GM12878 (cell line): Measurements from ENCODE around the gene IREB2. TPM values are rescaled to one million over a fixed set of nuclear protein-coding genes. Genes with fewer than 3 reads are reported as not detected.

ENCODE experiments used
- ATAC-seq: fragments of 200-7000 bp; cut with Tn5 transposase; 3 replicates; pipeline ENCODE4 v1.9.1; 2020; ENCODE audit warnings: mild to moderate bottlenecking, moderate library complexity
- BruUV-seq: library from RNA; stranded (reverse); fragments of 400-500 nt; replicated peaks from 2 replicates; lab custom pipeline; 2021; lab: Mats Ljungman, UMichigan
- CTCF ChIA-PET: fragments of 300-600 bp; sonication (Branson Sonifier 250); formaldehyde crosslinking; extraction: SDS; loops from one replicate; lab custom pipeline; 2021; ENCODE audit warnings: inconsistent platforms; lab: Yijun Ruan, JAX
- POLR2A ChIA-PET: fragments of 350-600 bp; formaldehyde crosslinking; extraction: SDS; loops from one replicate; lab custom pipeline; 2021; ENCODE audit warnings: inconsistent platforms; lab: Charles Lee
- RAD21 ChIA-PET: fragments of 300-600 bp; sonication (Branson Sonifier 250); formaldehyde crosslinking; loops from one replicate; lab custom pipeline; 2023; ENCODE audit warnings: antibody characterized with exemption; ENCODE audit not compliant: unreplicated experiment; lab: Charles Lee
- SMC1A ChIA-PET: fragments of 300-600 bp; sonication (Branson Sonifier 250); formaldehyde crosslinking; loops from one replicate; lab custom pipeline; 2023; ENCODE audit not compliant: unreplicated experiment, uncharacterized antibody; lab: Charles Lee
- DNase-seq: peaks from one replicate; pipeline ENCODE4 v3.0.0-alpha.2; 2011; ENCODE audit warnings: low read depth, low spot score
- FAIRE-seq: peaks from 3 replicates; lab custom pipeline; 2011; peaks lifted over from hg19 to GRCh38; lab: Jason Lieb, UNC
- H2AFZ ChIP-seq: 2 replicates; pipeline ENCODE4 v1.6.0; 2011; ENCODE audit warnings: low read depth, low read length, control low read depth; ENCODE audit not compliant: control insufficient read depth
- H3K27ac ChIP-seq: 2 replicates; pipeline ENCODE4 v1.5.1; 2011; ENCODE audit warnings: control low read depth; ENCODE audit not compliant: control insufficient read depth, insufficient read depth
- H3K27me3 ChIP-seq, 2 experiments: replicated peaks in 1 of 2; 2 replicates each; pipeline versions ENCODE4 v1.6.0 to v1.6.1; 2011; ENCODE audit warnings: low read length in 1 of 2; ENCODE audit not compliant: control insufficient read depth in 2 of 2, insufficient read depth in 2 of 2
- H3K36me3 ChIP-seq, 2 experiments: 2 replicates each; pipeline ENCODE4 v1.5.1; 2011; ENCODE audit warnings: low read length in 1 of 2; ENCODE audit not compliant: control insufficient read depth in 2 of 2, insufficient read depth in 2 of 2
- H3K4me1 ChIP-seq: 2 replicates; pipeline ENCODE4 v1.6.1; 2011; ENCODE audit warnings: mild to moderate bottlenecking, low read length, moderate library complexity, mixed read lengths; ENCODE audit not compliant: control insufficient read depth, insufficient read depth
- H3K4me2 ChIP-seq: 2 replicates; pipeline ENCODE4 v1.6.0; 2011; ENCODE audit warnings: control low read depth; ENCODE audit not compliant: control insufficient read depth, insufficient read depth
- H3K4me3 ChIP-seq: fragments of 200-600 bp; sonication (generic); 2 replicates; pipeline ENCODE4 v1.5.1; 2016
- H3K79me2 ChIP-seq: 2 replicates; pipeline ENCODE4 v1.6.0; 2011; ENCODE audit warnings: low read length; ENCODE audit not compliant: control insufficient read depth, insufficient read depth
- H3K9ac ChIP-seq: 2 replicates; pipeline ENCODE4 v1.8.0; 2011; ENCODE audit warnings: low read length, control low read depth, mixed read lengths; ENCODE audit not compliant: control insufficient read depth, insufficient read depth
- H3K9me3 ChIP-seq: replicated peaks from 3 replicates; pipeline ENCODE4 v1.5.1; 2011; ENCODE audit warnings: mild to moderate bottlenecking, low read length; ENCODE audit not compliant: control insufficient read depth, insufficient read depth
- H4K20me1 ChIP-seq: 2 replicates; pipeline ENCODE4 v1.6.0; 2011; ENCODE audit not compliant: control insufficient read depth, insufficient read depth
- ASH2L ChIP-seq: fragments of 300-600, 200-600 bp; sonication (generic); IDR thresholded peaks from 2 replicates; pipeline ENCODE4 v1.6.1; 2017; ENCODE audit warnings: low read depth, mild to moderate bottlenecking, borderline replicate concordance
- ATF2 ChIP-seq: IDR thresholded peaks from 2 replicates; pipeline ENCODE4 v1.6.1; 2012; ENCODE audit warnings: low read length, inconsistent platforms
- CHD1 ChIP-seq: IDR thresholded peaks from 2 replicates; pipeline ENCODE4 v1.6.1; 2012; ENCODE audit warnings: low read depth, low read length, improper control_type of control experiment
- ESRRA ChIP-seq: IDR thresholded peaks from 2 replicates; pipeline ENCODE4 v1.6.1; 2012; ENCODE audit warnings: mild to moderate bottlenecking, low read length, improper control_type of control experiment
- IKZF1 ChIP-seq: fragments of 450-650 bp; conservative IDR thresholded peaks from 2 replicates; pipeline ENCODE4 v1.6.1; 2017; ENCODE audit warnings: antibody characterized with exemption, mild to moderate bottlenecking
- IRF5 ChIP-seq: fragments of 450-650 bp; IDR thresholded peaks from 2 replicates; pipeline ENCODE4 v1.6.1; 2017; ENCODE audit warnings: borderline replicate concordance
- MEF2B ChIP-seq: fragments of 450-650 bp; IDR thresholded peaks from 2 replicates; pipeline ENCODE4 v1.6.1; 2018; ENCODE audit warnings: mild to moderate bottlenecking, moderate library complexity; ENCODE audit not compliant: partially characterized antibody, poor library complexity, severe bottlenecking
- MLLT1 ChIP-seq: fragments of 450-650 bp; IDR thresholded peaks from 2 replicates; pipeline ENCODE4 v1.6.1; 2016; ENCODE audit warnings: mild to moderate bottlenecking
- RFX5 ChIP-seq: IDR thresholded peaks from 2 replicates; pipeline ENCODE4 v1.6.1; 2011; ENCODE audit warnings: low read depth, low read length, improper control_type of control experiment
- SREBF2 ChIP-seq: IDR thresholded peaks from 2 replicates; pipeline ENCODE4 v1.6.1; 2012; ENCODE audit warnings: mild to moderate bottlenecking, low read length
- USF1 ChIP-seq: IDR thresholded peaks from 2 replicates; pipeline ENCODE4 v1.6.1; 2011; ENCODE audit warnings: borderline replicate concordance, low read depth, mild to moderate bottlenecking, moderate library complexity, mixed read lengths, low read length; ENCODE audit not compliant: insufficient read depth; ENCODE audit errors: extremely low read length
- ZBTB40 ChIP-seq: fragments of 450-650 bp; IDR thresholded peaks from 2 replicates; pipeline ENCODE4 v1.6.1; 2016; ENCODE audit warnings: mild to moderate bottlenecking, moderate library complexity, borderline replicate concordance
- ZNF274 ChIP-seq: IDR thresholded peaks from one replicate; pipeline ENCODE4 v1.8.0; 2011; ENCODE audit not compliant: insufficient read length, insufficient read depth
- ZNF384 ChIP-seq: IDR thresholded peaks from 2 replicates; pipeline ENCODE4 v1.6.1; 2012; ENCODE audit warnings: low read depth, mild to moderate bottlenecking, low read length, improper control_type of control experiment, borderline replicate concordance
- ZZZ3 ChIP-seq: IDR thresholded peaks from 2 replicates; pipeline ENCODE4 v1.6.1; 2011; ENCODE audit warnings: low read depth; ENCODE audit not compliant: control insufficient read depth, insufficient read length
- WGBS: methylation state at CpG from one replicate; pipeline ENCODE4 v1.1.6; 2016; ENCODE audit warnings: low lambda C conversion rate; ENCODE audit not compliant: insufficient replicate concordance, insufficient coverage; ENCODE audit errors: missing lambda C conversion rate; 5-methylcytosine and 5-hydroxymethylcytosine counted together
- in situ Hi-C: fragments of 300-500 bp; cut with MboI; formaldehyde crosslinking; loops from 9 replicates; pipeline ENCODE4 v1.14.3; 2018; ENCODE audit warnings: mixed read lengths
- intact Hi-C: fragments of 100-400 bp; cut with micrococcal nuclease; formaldehyde crosslinking; loops from one replicate; pipeline ENCODE4 v1.14.2; 2022; ENCODE audit not compliant: unreplicated experiment
- polyA plus RNA-seq, 11 experiments: library from polyadenylated mRNA; depleted of rRNA in 4 of 11; unstranded in 6 of 11; stranded (reverse) in 5 of 11; fragments of >200 nt; fragmentation: Nextera tagmentation in 4 of 11; fragmentation: Illumina TruSeq in 1 of 11; extraction: Ambion mirVana in 4 of 11; extraction: Trizol in 1 of 11; gene quantifications; 1 replicate in 1 of 11; 2 replicates in 10 of 11; pipeline versions ENCODE4 v1.2.1 to v1.2.3, GENCODE V29; 2011 to 2016; ENCODE audit warnings: inconsistent platforms in 2 of 11, missing spikeins in 2 of 11, low read depth in 1 of 11
- total RNA-seq, 4 experiments: library from RNA; depleted of rRNA in 3 of 4; stranded (reverse); fragments of >200 nt in 3 of 4; fragmentation: Illumina TruSeq in 1 of 4; extraction: Trizol in 1 of 4; gene quantifications; 2 replicates each; pipeline versions ENCODE4 v1.2.1 to v1.2.3, GENCODE V29; 2013 to 2021

IREB2 gene
- total and polyA plus RNA-seq, 10 of the 15 experiments (the other 5 are each of a cell fraction or from before 2014, with no cell fraction given), result 13.0 to 52.4 (median 24.4) TPM

GRCh38 chr15:78420766-78421165 is 17.2 kb upstream of the IREB2 start:
- H2AFZ ChIP-seq, result no peak overlapping the region
- ChIA-PET RAD21 (interaction anchor here (2.0 kb wide), 1 partner anchor 112 kb away, joined by 8 read pairs; no protein-coding TSS in a partner anchor), SMC1A (interaction anchor here (4.4 kb wide), 1 partner anchor 113 kb away, joined by 31 read pairs; no protein-coding TSS in a partner anchor), CTCF (interaction anchor here (2.4 to 10.6 kb wide), 3 partner anchors 17 to 180 kb away, joined by 11 to 175 read pairs (median 20); partner anchors contain the start of gene IREB2), POLR2A (no interaction called here)
- H3K4me2 ChIP-seq, result no peak overlapping the region
- no TSS peak for BruUV-seq
- H3K4me3 ChIP-seq, result no peak overlapping the region
- intact Hi-C loops (loop anchor here (5.0 kb wide), 1 partner anchor 308 kb away; no protein-coding TSS in a partner anchor), in situ Hi-C loops (no loop called here)
- H4K20me1 ChIP-seq, result no peaks in the 10 kb centered on the region
- H3K27me3 ChIP-seq, result no peaks in the 10 kb centered on the region; a peak in 1 of 4 replicates
- H3K4me1 ChIP-seq, result no peaks in the 10 kb centered on the region
- no peaks in the 10 kb centered on the region for H3K9me3 ChIP-seq
- WGBS, result 23% methylated on average over 8 of the region's 8 CpGs
- no peak overlapping the region for H3K9ac ChIP-seq
- H3K79me2 ChIP-seq, result no peaks in the 10 kb centered on the region
- ATAC-seq (no peak), FAIRE-seq (no peak), DNase-seq (no peak)
- H3K27ac ChIP-seq, result no peak overlapping the region
- H3K36me3 ChIP-seq, result no peaks in the 10 kb centered on the region
- TF ChIP-seq SREBF2, result no peak
- no peak for TF ChIP-seq MLLT1
- TF ChIP-seq CHD1, result no peak
- no peak for TF ChIP-seq ATF2
- TF ChIP-seq ZBTB40, result no peak
- TF ChIP-seq MEF2B, result no peak
- TF ChIP-seq USF1, result no peak
- no peak for TF ChIP-seq ZNF274
- TF ChIP-seq RFX5, result no peak
- TF ChIP-seq ZZZ3, result no peak
- TF ChIP-seq ZNF384, result no peak
- TF ChIP-seq ASH2L, result no peak
- TF ChIP-seq IRF5, result no peak
- no peak for TF ChIP-seq ESRRA
- TF ChIP-seq IKZF1, result no peak
